Aorta (tissue), 5 donors: Measurements from ENCODE around the gene SESN3. TPM values are rescaled to one million over a fixed set of nuclear protein-coding genes. Genes with fewer than 3 reads are reported as not detected.

Experiments
- ATAC-seq: fragments of 200-7000 bp; cut with Tn5 transposase; one replicate; pipeline ENCODE4 v1.9.1; 2022; ENCODE audit warnings: moderate library complexity; ENCODE audit not compliant: low FRiP score
- DNase-seq, 2 donors: peaks; one replicate each; pipeline ENCODE4 v3.0.0-alpha.2; 2020
- H3K27ac ChIP-seq, 2 donors: one replicate each; pipeline ENCODE4 v1.5.1; 2013; ENCODE audit warnings: low read length in 2 of 2, mild to moderate bottlenecking in 2 of 2, moderate library complexity in 2 of 2, control low read depth in 1 of 2, inconsistent platforms in 1 of 2, low read depth in 1 of 2
- H3K27me3 ChIP-seq, 2 donors: one replicate each; pipeline ENCODE4 v1.6.1; 2013; ENCODE audit warnings: control low read depth in 1 of 2, low read length in 1 of 2, mild to moderate bottlenecking in 1 of 2, moderate library complexity in 1 of 2; ENCODE audit not compliant: insufficient read depth in 2 of 2, control insufficient read depth in 1 of 2
- H3K36me3 ChIP-seq, 2 donors: one replicate each; pipeline ENCODE4 v1.6.1; 2013; ENCODE audit warnings: control low read depth in 1 of 2, low read length in 1 of 2, mild to moderate bottlenecking in 1 of 2; ENCODE audit not compliant: insufficient read depth in 2 of 2, control insufficient read depth in 1 of 2
- H3K4me1 ChIP-seq, 2 donors: one replicate each; pipeline ENCODE4 v1.6.1; 2013; ENCODE audit warnings: low read length in 2 of 2, control low read depth in 1 of 2, mild to moderate bottlenecking in 1 of 2, moderate library complexity in 1 of 2; ENCODE audit not compliant: insufficient read depth in 2 of 2, control insufficient read depth in 1 of 2
- H3K4me3 ChIP-seq, 2 donors: one replicate each; pipeline ENCODE4 v1.5.1; 2013; ENCODE audit warnings: low read length in 2 of 2, control low read depth in 1 of 2, mild to moderate bottlenecking in 1 of 2
- H3K9me3 ChIP-seq: one replicate; pipeline ENCODE4 v1.6.1; 2013; ENCODE audit warnings: mild to moderate bottlenecking, low read length; ENCODE audit not compliant: control insufficient read depth
- WGBS, 2 donors: extraction: QIAGEN DNeasy Blood & Tissue Kit; methylation state at CpG; one replicate each; pipeline ENCODE4 v1.1.7; 2013; 5-methylcytosine and 5-hydroxymethylcytosine counted together
- intact Hi-C, 2 donors: fragments of 100-400 bp; cut with DNase I; formaldehyde crosslinking; loops; one replicate each; pipeline versions ENCODE4 v1.14.2 to v1.15.0; 2022
- polyA plus RNA-seq, 2 donors: library from polyadenylated mRNA; stranded (reverse); fragments of 200-250 nt; gene quantifications; one replicate each; pipeline ENCODE4 v1.2.3, GENCODE V29; 2013
- total RNA-seq, 2 donors: library from RNA; stranded (reverse); fragmentation: NEBNext Ultra II Directional; extraction: Animal tissue kit (Norgen Biotek cat#: 25700); gene quantifications; one replicate each; pipeline ENCODE4 v1.2.1, GENCODE V29; 2021
- donor health status: healthy with polysubstance abuse.
- donor health status: Bipolar disorder and iron deficiency.
- donor health status: DM: no; HTN: no; CAD: no.
- donor health status: DM: no; HTN: no; CAD: no.
- donor health status: DM: yes; HTN: yes; CAD: no.

Gene SESN3
- total and polyA plus RNA-seq, 4 donors = 10.0 to 64.5 (median 22.8) TPM

DNA sequence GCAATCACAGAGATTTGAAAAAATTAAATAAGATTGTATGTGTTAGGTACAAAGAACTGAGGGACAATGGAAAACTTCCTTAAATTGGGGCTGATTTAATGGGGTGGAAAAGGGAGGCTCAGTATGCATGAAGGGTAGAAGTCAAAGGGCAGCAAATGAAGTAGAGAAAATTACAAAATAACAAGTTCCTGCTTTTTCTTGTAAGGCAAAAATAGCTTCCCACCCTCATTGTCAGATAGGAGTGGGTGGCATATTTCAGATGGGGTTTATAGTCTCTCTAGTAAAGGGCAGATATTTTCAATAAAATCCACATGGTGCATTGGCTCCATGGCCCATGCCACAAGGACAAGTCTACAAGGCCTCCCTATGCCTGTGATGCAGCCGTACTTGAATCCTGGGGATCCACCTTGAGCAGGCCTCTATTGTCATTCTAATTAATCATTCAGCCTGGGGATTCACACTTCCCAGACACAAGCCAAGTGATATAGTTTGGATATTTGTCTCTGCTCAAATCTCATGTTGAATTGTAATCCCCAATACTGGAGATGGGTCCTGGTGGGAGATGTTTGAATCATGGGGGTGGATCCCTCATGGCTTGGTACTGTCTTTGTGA, 36.7 kb upstream of the SESN3 start:
- 0 to 57% methylated on average over 1 of the region's 1 CpG for WGBS, 2 donors
- no peak overlapping the region for H3K27ac ChIP-seq
- ATAC-seq = no peak

GRCh38 chr11:95266751-95267374, 35.9 kb upstream of the SESN3 start:
- no peak overlapping the region for H3K27ac ChIP-seq
- H3K36me3 ChIP-seq = no peaks in the 10 kb centered on the region
- DNase-seq = no peak
- WGBS, 2 donors = 89 to 92% methylated on average over 6 of the region's 6 CpGs
- ATAC-seq = peak; percentile 81
- intact Hi-C loops = no loop called here
- H3K9me3 ChIP-seq = no peaks in the 10 kb centered on the region
- H3K4me3 ChIP-seq = no peak overlapping the region
- H3K27me3 ChIP-seq = no peaks in the 10 kb centered on the region
- H3K4me1 ChIP-seq = no peaks in the 10 kb centered on the region

More for the DNA sequence above, 36.7 kb upstream of the SESN3 start:
- Histone ChIP-seq H3K27me3 (no peaks in the 10 kb centered on the region), H3K36me3 (no peaks in the 10 kb centered on the region), H3K9me3 (no peaks in the 10 kb centered on the region), H3K4me1 (no peaks in the 10 kb centered on the region), H3K4me3 (no peak overlapping the region)
- intact Hi-C loops = no loop called here
- no peak for DNase-seq

GRCh38 chr11:95264881-95265280, 33.9 kb upstream of the SESN3 start:
- no peak for ATAC-seq
- Histone ChIP-seq H3K9me3 (no peaks in the 10 kb centered on the region), H3K36me3 (no peaks in the 10 kb centered on the region), H3K4me1 (no peaks in the 10 kb centered on the region), H3K27ac (no peak overlapping the region), H3K4me3 (no peak overlapping the region), H3K27me3 (no peaks in the 10 kb centered on the region)
- DNase-seq = no peak
- intact Hi-C loops = no loop called here
- 91 to 93% methylated on average over 8 of the region's 8 CpGs for WGBS, 2 donors

DNA sequence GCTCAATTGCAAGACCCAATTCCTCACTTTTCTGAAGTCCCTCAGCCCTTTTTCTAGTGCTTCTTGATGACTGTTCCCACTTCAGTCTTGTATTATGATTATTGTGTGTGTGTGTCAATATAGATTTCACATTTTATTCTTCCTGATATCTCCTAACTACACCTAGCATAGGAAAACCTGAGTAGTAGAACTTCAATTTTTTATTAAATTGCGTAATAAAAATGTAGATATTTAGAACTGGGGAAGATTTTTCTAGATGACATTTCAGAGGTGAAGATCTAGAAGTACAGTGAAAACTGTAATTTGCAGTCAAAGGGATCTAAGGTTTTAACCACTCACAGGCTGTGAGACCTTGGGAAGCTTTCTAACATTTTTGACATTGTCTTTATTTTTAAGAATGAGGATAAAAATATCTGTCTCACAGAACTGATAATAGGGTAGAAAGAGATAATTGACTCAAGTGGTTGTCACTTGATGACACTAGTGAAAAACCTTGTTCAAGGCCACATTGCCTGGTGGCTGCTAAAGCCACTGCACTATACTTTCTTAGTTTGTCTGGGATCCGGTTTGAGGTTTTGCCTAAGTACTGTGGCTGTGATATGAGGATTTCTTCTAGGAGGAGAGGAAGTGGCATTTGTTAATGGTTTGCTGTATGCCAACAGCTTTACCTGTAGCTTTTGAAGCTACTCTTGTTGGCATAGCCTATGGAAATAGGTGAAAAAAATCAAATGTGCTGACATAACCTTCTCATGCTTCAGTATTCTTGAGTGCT, 32.2 kb upstream of the SESN3 start:
- intact Hi-C loops = no loop called here
- no peaks in the 10 kb centered on the region for H3K4me1 ChIP-seq

DNA sequence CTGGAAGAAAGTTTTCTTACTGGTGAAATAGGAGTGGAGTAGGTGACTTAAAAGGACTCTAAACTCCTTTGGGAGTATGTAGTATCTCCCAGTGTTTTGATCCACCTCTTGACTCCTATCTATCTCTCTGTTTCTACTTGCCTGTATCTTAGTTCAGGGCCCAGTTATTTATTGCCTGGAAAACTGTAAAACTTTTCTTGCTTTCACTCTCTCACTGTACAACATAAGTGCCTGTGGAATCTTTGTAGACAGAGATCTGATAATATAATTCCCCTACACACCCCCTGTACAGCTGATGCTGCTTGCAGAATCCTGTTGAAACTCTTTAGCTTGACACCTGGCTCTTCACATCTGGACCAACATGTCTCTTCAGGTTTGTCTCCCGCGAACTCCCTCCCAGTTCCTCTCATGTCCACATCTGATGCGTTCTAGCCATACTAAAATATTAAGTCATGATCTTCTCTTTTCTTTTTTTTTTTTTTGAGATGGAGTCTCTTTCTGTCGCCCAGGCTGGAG, 26.5 kb upstream of the SESN3 start:
- intact Hi-C loops = no loop called here
- 84 to 99% methylated on average over 4 of the region's 4 CpGs for WGBS, 2 donors
- no peak overlapping the region for H3K4me3 ChIP-seq
- H3K36me3 ChIP-seq = no peaks in the 10 kb centered on the region
- ATAC-seq = no peak
- no peak overlapping the region for H3K27ac ChIP-seq
- H3K9me3 ChIP-seq = no peaks in the 10 kb centered on the region
- H3K27me3 ChIP-seq = no peaks in the 10 kb centered on the region
- DNase-seq = no peak
- H3K4me1 ChIP-seq = no peaks in the 10 kb centered on the region

More for the DNA sequence above, 32.2 kb upstream of the SESN3 start:
- 95 to 96% methylated on average over 2 of the region's 2 CpGs for WGBS, 2 donors
- no peaks in the 10 kb centered on the region for H3K27me3 ChIP-seq
- no peak for DNase-seq
- no peaks in the 10 kb centered on the region for H3K9me3 ChIP-seq
- no peak overlapping the region for H3K27ac ChIP-seq
- no peak overlapping the region for H3K4me3 ChIP-seq
- no peak for ATAC-seq
- no peaks in the 10 kb centered on the region for H3K36me3 ChIP-seq

- no peaks in the 10 kb centered on the region for H3K36me3 ChIP-seq
- DNase-seq (no peak), ATAC-seq (no peak)
- H3K4me1 ChIP-seq = no peaks in the 10 kb centered on the region
- no peak overlapping the region for H3K27ac ChIP-seq
- H3K9me3 ChIP-seq = no peaks in the 10 kb centered on the region
- intact Hi-C loops = no loop called here
- H3K4me3 ChIP-seq = no peak overlapping the region
- H3K27me3 ChIP-seq = no peaks in the 10 kb centered on the region
- 85 to 86% methylated on average over 9 of the region's 9 CpGs for WGBS, 2 donors
These were observed 25.3 kb upstream of the SESN3 start for GRCh38 chr11:95256321-95256779.

GRCh38 chr11:95255251-95256145, 24.5 kb upstream of the SESN3 start:
- DNase-seq (no peak), ATAC-seq (no peak)
- intact Hi-C loops = no loop called here
- Histone ChIP-seq H3K4me1 (no peaks in the 10 kb centered on the region), H3K9me3 (no peaks in the 10 kb centered on the region), H3K27ac (no peak overlapping the region), H3K4me3 (no peak overlapping the region), H3K27me3 (no peaks in the 10 kb centered on the region), H3K36me3 (no peaks in the 10 kb centered on the region)
- WGBS, 2 donors = 80 to 84% methylated on average over 4 of the region's 4 CpGs

GRCh38 chr11:95254716-95255115, 23.7 kb upstream of the SESN3 start:
- Histone ChIP-seq H3K27me3 (no peaks in the 10 kb centered on the region), H3K36me3 (no peaks in the 10 kb centered on the region), H3K4me3 (no peak overlapping the region), H3K4me1 (no peaks in the 10 kb centered on the region), H3K27ac (no peak overlapping the region), H3K9me3 (no peaks in the 10 kb centered on the region)
- ATAC-seq = no peak
- intact Hi-C loops = no loop called here
- no peak for DNase-seq
